Measurements from ENCODE around the gene TSPO2. TPM values are rescaled to one million over a fixed set of nuclear protein-coding genes. Genes with fewer than 3 reads are reported as not detected.

TSPO2 gene
- total and polyA plus RNA-seq, 2 of the 13 experiments (the other 11 are each of a cell fraction or from before 2014, with no cell fraction given): 0.55 TPM; not detected in 1

GRCh38 chr6:41040101-41040939, 1.9 kb upstream of the TSPO2 start (continued):
- TF ChIP-seq MAZ (IDR thresholded peaks at IDR 0.05; ENCODE audit: borderline replicate concordance, low read depth, low read length) (peak; percentile 88), MAZ (CRISPR knock-in tag; IDR thresholded peaks at IDR 0.05; ENCODE audit: low read depth) (peak; percentile 84), NFKB2 (CRISPR knock-in tag; IDR thresholded peaks at IDR 0.05; ENCODE audit: borderline replicate concordance) (0 out of 2 replicates have a peak, but pooled peaks have one; percentile 41), ZNF430 (CRISPR knock-in tag; IDR thresholded peaks at IDR 0.05) (no peak), FUBP1 (CRISPR knock-in tag; IDR thresholded peaks at IDR 0.05; ENCODE audit: borderline replicate concordance) (0 out of 2 replicates have a peak, but pooled peaks have one; percentile 72), ZNF282 (IDR thresholded peaks at IDR 0.05; ENCODE audit: partially characterized antibody) (no peak), FOXM1 (CRISPR knock-in tag; IDR thresholded peaks at IDR 0.05) (no peak), MBD4 (IDR thresholded peaks at IDR 0.05; ENCODE audit: borderline replicate concordance, low read length) (no peak), ETS1 (CRISPR knock-in tag; IDR thresholded peaks at IDR 0.05) (no peak), ZNF660 (CRISPR knock-in tag; IDR thresholded peaks at IDR 0.05; ENCODE audit: borderline replicate concordance, low read depth) (no peak), ZNF543 (CRISPR knock-in tag; IDR thresholded peaks at IDR 0.05) (no peak; the same call in 1 of the 2 replicates), ZNF616 (CRISPR knock-in tag; IDR thresholded peaks at IDR 0.05; ENCODE audit: low read depth) (no peak), ZNF33A (CRISPR knock-in tag; IDR thresholded peaks at IDR 0.05; ENCODE audit: borderline replicate concordance) (peak; percentile 50; the same call in 1 of the 2 replicates), CENPT (CRISPR knock-in tag; IDR thresholded peaks at IDR 0.05; ENCODE audit: low read depth) (no peak), ZNF30 (CRISPR knock-in tag; IDR thresholded peaks at IDR 0.05) (no peak), ARNTL (CRISPR knock-in tag; IDR thresholded peaks at IDR 0.05) (peak; percentile 54; the same call in 1 of the 2 replicates), ZNF737 (CRISPR knock-in tag; IDR thresholded peaks at IDR 0.05; ENCODE audit: borderline replicate concordance) (no peak), EP300 (IDR thresholded peaks at IDR 0.05; ENCODE audit: low read depth in 2 of 2, low read length in 2 of 2) (peak in 1 of 2 experiments; percentile 78; a peak in 3 of 4 replicates), EP300 (CRISPR knock-in tag; IDR thresholded peaks at IDR 0.05; ENCODE audit: borderline replicate concordance) (peak; percentile 57; the same call in 1 of the 2 replicates), YY1 (IDR thresholded peaks at IDR 0.05; ENCODE audit: insufficient read depth, insufficient replicate concordance, low read depth, low read length) (no peak), ZNF451 (CRISPR knock-in tag; IDR thresholded peaks at IDR 0.05) (no peak)

All from HepG2 (cell line).